KOPT-K1 (cell line): Measurements from ENCODE around the gene GASK1A.

Experiments
- H3K27ac ChIP-seq: fragments of 200-600 bp; sonication (generic); 2 replicates; pipeline ENCODE4 v1.5.1; 2016; ENCODE audit warnings: antibody characterized with exemption, mild to moderate bottlenecking, low read depth, low read length; ENCODE audit not compliant: poor library complexity, severe bottlenecking
- H3K36me3 ChIP-seq: fragments of 200-600 bp; sonication (generic); 2 replicates; pipeline ENCODE4 v1.5.1; 2017; ENCODE audit warnings: antibody characterized with exemption, mild to moderate bottlenecking, low read length, moderate library complexity; ENCODE audit not compliant: insufficient read depth
- H3K9me3 ChIP-seq: fragments of 200-600 bp; sonication (generic); 2 replicates; pipeline ENCODE4 v1.5.1; 2017; ENCODE audit warnings: antibody characterized with exemption, low read length, mild to moderate bottlenecking; ENCODE audit not compliant: insufficient read depth, poor library complexity, severe bottlenecking

GASK1A gene

GRCh38 chr3:43073116-43073835 lies 94.2 kb downstream of the GASK1A start:
- H3K36me3 ChIP-seq: 0 out of 2 replicates have a peak, but pooled peaks cover 8% of the 10 kb centered on the region
- H3K27ac ChIP-seq: no peak overlapping the region
- H3K9me3 ChIP-seq: no peaks in the 10 kb centered on the region

GRCh38 chr3:43073836-43074220 lies 94.7 kb downstream of the GASK1A start:
- Histone ChIP-seq H3K27ac (no peak overlapping the region), H3K36me3 (0 out of 2 replicates have a peak, but pooled peaks cover 13% of the 10 kb centered on the region), H3K9me3 (no peaks in the 10 kb centered on the region)

- peaks cover 19% of the 10 kb centered on the region for H3K36me3 ChIP-seq
- no peak overlapping the region for H3K27ac ChIP-seq
- no peaks in the 10 kb centered on the region for H3K9me3 ChIP-seq
Observed at GRCh38 chr3:43074482-43074881, 95.4 kb downstream of the GASK1A start.

- Histone ChIP-seq H3K9me3 (no peaks in the 10 kb centered on the region), H3K36me3 (peaks cover 25% of the 10 kb centered on the region), H3K27ac (no peak overlapping the region)
Observed at GRCh38 chr3:43074901-43075689, 96.0 kb downstream of the GASK1A start.

GRCh38 chr3:43075904-43076661 lies 97.0 kb downstream of the GASK1A start:
- no peaks in the 10 kb centered on the region for H3K9me3 ChIP-seq
- no peak overlapping the region for H3K27ac ChIP-seq
- peaks cover 35% of the 10 kb centered on the region for H3K36me3 ChIP-seq

- H3K36me3 ChIP-seq: peaks cover 37% of the 10 kb centered on the region
- H3K9me3 ChIP-seq: no peaks in the 10 kb centered on the region
- no peak overlapping the region for H3K27ac ChIP-seq
Observed at GRCh38 chr3:43076857-43077256, 97.7 kb downstream of the GASK1A start.

- no peak overlapping the region for H3K27ac ChIP-seq
- no peaks in the 10 kb centered on the region for H3K9me3 ChIP-seq
- peaks cover 37% of the 10 kb centered on the region for H3K36me3 ChIP-seq
Observed at GRCh38 chr3:43077261-43077660, 98.2 kb downstream of the GASK1A start.

GRCh38 chr3:43077707-43078106 lies 98.6 kb downstream of the GASK1A start:
- Histone ChIP-seq H3K9me3 (no peaks in the 10 kb centered on the region), H3K27ac (no peak overlapping the region), H3K36me3 (peaks cover 37% of the 10 kb centered on the region)

- Histone ChIP-seq H3K9me3 (no peaks in the 10 kb centered on the region), H3K36me3 (peaks cover 37% of the 10 kb centered on the region), H3K27ac (no peak overlapping the region)
Observed at GRCh38 chr3:43079536-43080332, 100.6 kb downstream of the GASK1A start.

- no peaks in the 10 kb centered on the region for H3K9me3 ChIP-seq
- peaks cover 37% of the 10 kb centered on the region for H3K36me3 ChIP-seq
- no peak overlapping the region for H3K27ac ChIP-seq
Observed at GRCh38 chr3:43080726-43081568, 101.8 kb downstream of the GASK1A start.

- peaks cover 37% of the 10 kb centered on the region for H3K36me3 ChIP-seq
Observed at GRCh38 chr3:43081796-43082195, 102.7 kb downstream of the GASK1A start.

GRCh38 chr3:43082457-43082856 lies 103.3 kb downstream of the GASK1A start:
- peaks cover 37% of the 10 kb centered on the region for H3K36me3 ChIP-seq
- H3K9me3 ChIP-seq: no peaks in the 10 kb centered on the region
- H3K27ac ChIP-seq: no peak overlapping the region

More at GRCh38 chr3:43081796-43082195, 102.7 kb downstream of the GASK1A start:
- Histone ChIP-seq H3K9me3 (no peaks in the 10 kb centered on the region), H3K27ac (no peak overlapping the region)

- Histone ChIP-seq H3K9me3 (no peaks in the 10 kb centered on the region), H3K27ac (no peak overlapping the region), H3K36me3 (no peaks in the 10 kb centered on the region)
Observed at GRCh38 chr3:43086460-43087165, 107.5 kb downstream of the GASK1A start.
